Parathyroid adenoma (tissue), 2 donors: Measurements from ENCODE around the gene ECSCR.
"Not testable (repeated sequence)": the region's sequence is repeated elsewhere in the genome, so short reads cannot be mapped to it uniquely, and the experiment has no call there.

Source experiments
- H2AFZ ChIP-seq: fragments of 300-600 bp; sonication (generic); one replicate; pipeline ENCODE4 v1.7.0; 2017; ENCODE audit warnings: antibody characterized with exemption, mild to moderate bottlenecking
- H3K27ac ChIP-seq: fragments of 300-600 bp; sonication (generic); one replicate; pipeline ENCODE4 v1.7.0; 2017
- H3K27me3 ChIP-seq: fragments of 300-600 bp; sonication (generic); one replicate; pipeline ENCODE4 v1.7.0; 2017; ENCODE audit warnings: low read length; ENCODE audit not compliant: control insufficient read depth, insufficient read depth
- H3K36me3 ChIP-seq: fragments of 300-600 bp; sonication (generic); one replicate; pipeline ENCODE4 v1.7.0; 2017; ENCODE audit warnings: low read length; ENCODE audit not compliant: control insufficient read depth, insufficient read depth
- H3K4me1 ChIP-seq: fragments of 300-600 bp; sonication (generic); one replicate; pipeline ENCODE4 v1.7.0; 2017; ENCODE audit warnings: control low read depth
- H3K4me2 ChIP-seq: fragments of 300-600 bp; sonication (generic); one replicate; pipeline ENCODE4 v1.7.0; 2017; ENCODE audit warnings: low read length
- H3K4me3 ChIP-seq: fragments of 300-600 bp; sonication (generic); one replicate; pipeline ENCODE4 v1.7.0; 2017; ENCODE audit warnings: low read depth, low read length
- H3K79me2 ChIP-seq: fragments of 300-600 bp; sonication (generic); one replicate; pipeline ENCODE4 v1.7.0; 2017; ENCODE audit warnings: control low read depth
- H3K9ac ChIP-seq: fragments of 300-600 bp; sonication (generic); one replicate; pipeline ENCODE4 v1.7.0; 2017; ENCODE audit warnings: mild to moderate bottlenecking
- H3K9me3 ChIP-seq: fragments of 300-600 bp; sonication (generic); one replicate; pipeline ENCODE4 v1.7.0; 2017; ENCODE audit warnings: low read length; ENCODE audit not compliant: control insufficient read depth
- CTCF ChIP-seq: fragments of 300-600 bp; sonication (generic); IDR thresholded peaks from one replicate; pipeline ENCODE4 v1.7.0; 2017; ENCODE audit warnings: antibody characterized with exemption, mild to moderate bottlenecking
- donor health status: primary hyperparathyroidism.

The ECSCR gene

DNA sequence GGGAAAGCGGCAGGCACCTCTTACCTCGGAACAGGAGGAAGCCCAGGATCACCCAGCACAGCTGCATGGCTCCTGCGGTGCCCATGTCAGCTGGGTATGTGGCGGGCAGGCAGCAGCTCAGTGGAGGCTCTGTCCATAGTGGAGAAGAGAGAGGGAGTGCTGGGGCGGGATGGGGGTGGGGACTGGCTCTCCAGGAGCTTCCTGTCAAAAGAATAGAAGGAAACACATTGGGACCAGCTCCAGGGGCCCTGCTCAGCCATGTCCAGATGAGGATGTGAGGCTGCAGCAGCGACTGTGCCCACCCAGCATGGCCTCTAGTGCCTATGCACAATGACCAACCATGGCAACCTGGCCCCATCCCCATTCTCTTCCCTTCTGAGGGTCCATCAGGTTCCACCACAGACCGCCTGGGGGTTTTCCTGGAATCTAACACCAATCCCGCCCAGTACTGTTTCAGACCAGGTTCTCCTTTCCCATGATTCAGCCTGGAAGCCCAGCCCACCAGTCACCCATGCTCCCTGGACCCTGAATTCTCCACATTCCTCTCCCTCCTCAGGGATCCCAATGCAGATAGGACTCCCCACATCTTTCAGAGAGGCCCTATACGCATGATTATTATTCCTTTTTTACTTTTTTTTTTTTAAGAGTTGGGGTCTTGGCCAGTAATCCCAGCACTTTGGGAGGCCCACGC is at the start of gene ECSCR:
TSS of gene ECSCR (minus strand) at position 158 of the 691 bp plus-strand sequence. CDS start at position 85, 73 bp downstream.
- H3K4me1 ChIP-seq = no peaks in the 10 kb centered on the region
- H3K9ac ChIP-seq = no peak within 1 kb of the TSS
- H3K27ac ChIP-seq = peak within 1 kb of the TSS; percentile 57
- no peak within 1 kb of the TSS for H2AFZ ChIP-seq
- TF ChIP-seq CTCF = no peak
- H3K79me2 ChIP-seq = no peaks in the 10 kb centered on the region
- no peaks in the 10 kb centered on the region for H3K36me3 ChIP-seq
- H3K27me3 ChIP-seq = no peaks in the 10 kb centered on the region
- no peaks in the 10 kb centered on the region for H3K9me3 ChIP-seq
- H3K4me2 ChIP-seq = no peak within 1 kb of the TSS
- no peak within 1 kb of the TSS for H3K4me3 ChIP-seq

GRCh38 chr5:139504722-139505121 is 42.2 kb upstream of the ECSCR start:
- H3K9ac ChIP-seq, H3K4me3 ChIP-seq, H2AFZ ChIP-seq, H3K4me1 ChIP-seq, H3K9me3 ChIP-seq, H3K36me3 ChIP-seq, H3K27me3 ChIP-seq, H3K79me2 ChIP-seq, H3K27ac ChIP-seq, H3K4me2 ChIP-seq: not testable (repeated sequence)

GRCh38 chr5:139503879-139504278 is 41.3 kb upstream of the ECSCR start:
- not testable (repeated sequence) for H3K4me2 ChIP-seq, H3K36me3 ChIP-seq, H3K27ac ChIP-seq, H3K4me1 ChIP-seq, H3K27me3 ChIP-seq, H3K9me3 ChIP-seq, H3K9ac ChIP-seq, H3K79me2 ChIP-seq, H2AFZ ChIP-seq, H3K4me3 ChIP-seq

DNA sequence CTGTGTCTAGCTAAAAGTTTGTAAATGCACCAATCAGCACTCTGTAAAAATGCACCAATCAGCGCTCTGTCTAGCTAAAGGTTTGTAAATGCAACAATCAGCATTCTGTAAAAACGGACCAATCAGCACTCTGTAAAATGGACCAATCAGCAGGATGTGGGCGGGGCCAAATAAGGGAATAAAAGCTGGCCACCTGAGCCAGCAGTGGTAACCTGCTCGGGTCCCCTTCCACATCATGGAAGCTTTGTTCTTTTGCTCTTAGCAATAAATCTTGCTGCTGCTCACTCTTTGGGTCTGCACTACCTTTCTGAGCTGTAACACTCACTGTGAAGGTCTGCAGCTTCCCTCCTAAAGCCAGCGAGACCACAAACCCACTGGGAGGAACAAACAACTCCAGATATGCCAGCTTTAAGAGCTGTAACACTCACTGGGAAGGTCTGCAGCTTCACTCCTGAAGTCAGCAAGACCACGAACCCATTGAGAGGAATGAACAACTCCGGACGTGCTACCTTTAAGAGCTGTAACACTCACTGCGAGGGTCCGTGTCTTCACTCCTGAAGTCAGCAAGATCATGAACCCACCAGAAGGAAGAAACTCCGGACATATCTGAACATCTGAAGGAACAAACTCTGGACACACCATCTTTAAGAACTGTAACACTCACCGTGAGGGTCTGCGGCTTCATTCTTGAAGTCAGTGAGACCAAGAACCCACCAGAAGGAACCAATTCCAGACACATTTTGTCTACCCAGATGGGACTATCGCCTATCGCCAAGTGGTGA is 40.7 kb upstream of the ECSCR start:
- not testable (repeated sequence) for H3K27me3 ChIP-seq, H3K4me2 ChIP-seq, H3K4me1 ChIP-seq, H3K4me3 ChIP-seq, H3K9ac ChIP-seq, H3K79me2 ChIP-seq, H3K27ac ChIP-seq, H3K9me3 ChIP-seq, H3K36me3 ChIP-seq, H2AFZ ChIP-seq

GRCh38 chr5:139501381-139501780 is 38.8 kb upstream of the ECSCR start:
- no peak overlapping the region for H3K27ac ChIP-seq
- H3K79me2 ChIP-seq = no peaks in the 10 kb centered on the region
- no peaks in the 10 kb centered on the region for H3K27me3 ChIP-seq
- TF ChIP-seq CTCF = no peak
- H2AFZ ChIP-seq = no peak overlapping the region
- H3K4me1 ChIP-seq = no peaks in the 10 kb centered on the region
- H3K36me3 ChIP-seq = no peaks in the 10 kb centered on the region
- H3K9ac ChIP-seq = no peak overlapping the region
- no peak overlapping the region for H3K4me2 ChIP-seq
- H3K9me3 ChIP-seq = no peaks in the 10 kb centered on the region
- H3K4me3 ChIP-seq = no peak overlapping the region

GRCh38 chr5:139495638-139496435 is 33.3 kb upstream of the ECSCR start:
- no peaks in the 10 kb centered on the region for H3K36me3 ChIP-seq
- no peak overlapping the region for H3K4me2 ChIP-seq
- peaks cover 5% of the 10 kb centered on the region for H3K4me1 ChIP-seq
- H3K27ac ChIP-seq = no peak overlapping the region
- H3K79me2 ChIP-seq = no peaks in the 10 kb centered on the region
- H2AFZ ChIP-seq = no peak overlapping the region
- H3K9me3 ChIP-seq = no peaks in the 10 kb centered on the region
- no peak for TF ChIP-seq CTCF
- no peak overlapping the region for H3K9ac ChIP-seq
- H3K4me3 ChIP-seq = no peak overlapping the region
- no peaks in the 10 kb centered on the region for H3K27me3 ChIP-seq
